ENCODE results near the gene IL5RA. TPM values are rescaled to one million over a fixed set of nuclear protein-coding genes. Genes with fewer than 3 reads are reported as not detected.

The IL5RA gene
- polyA plus RNA-seq (2013, experiment 1 of 2; ENCODE audit: insufficient read length) = not detected
- polyA plus RNA-seq (2013, experiment 2 of 2; ENCODE audit: insufficient read length) = not detected

GRCh38 chr3:3110299-3110630 lies at the start of gene IL5RA:
Gene IL5RA, minus strand, starts transcription at chr3:3110374. Its CDS starts 5,390 bp downstream, at chr3:3104984.
- DNase-seq = no peak

GRCh38 chr3:3157484-3157883 lies 47.3 kb upstream of the IL5RA start:
- no peak for DNase-seq

- no peak for DNase-seq
These were observed 44.9 kb upstream of the IL5RA start for GRCh38 chr3:3154879-3155610.

- DNase-seq = no peak
These were observed 41.3 kb upstream of the IL5RA start for GRCh38 chr3:3151513-3151912.

- DNase-seq = no peak
These were observed 39.4 kb upstream of the IL5RA start for GRCh38 chr3:3149560-3149959.

GRCh38 chr3:3145831-3146230 lies 35.7 kb upstream of the IL5RA start:
- DNase-seq = peak; percentile 16

- DNase-seq = no peak
These were observed 31.8 kb upstream of the IL5RA start for GRCh38 chr3:3141939-3142338.

GRCh38 chr3:3137526-3137925 lies 27.4 kb upstream of the IL5RA start:
- no peak for DNase-seq

GRCh38 chr3:3134750-3135448 lies 24.7 kb upstream of the IL5RA start:
- DNase-seq = no peak

- DNase-seq = no peak
These were observed 23.3 kb upstream of the IL5RA start for GRCh38 chr3:3133500-3133899.

GRCh38 chr3:3129579-3129978 lies 19.4 kb upstream of the IL5RA start:
- no peak for DNase-seq

- DNase-seq = peak; percentile 20
These were observed 17.3 kb upstream of the IL5RA start for GRCh38 chr3:3127432-3128010.

- DNase-seq = peak; percentile 94
These were observed 16.6 kb upstream of the IL5RA start, which contains the start of gene TRNT1 for GRCh38 chr3:3126477-3127431. Gene TRNT1, plus strand, starts transcription at chr3:3126940. Its CDS starts 2,101 bp downstream, at chr3:3129041.

GRCh38 chr3:3125977-3126376 lies 15.8 kb upstream of the IL5RA start:
- no peak for DNase-seq

GRCh38 chr3:3119393-3119851 lies 9.2 kb upstream of the IL5RA start:
- DNase-seq = peak; percentile 18

- DNase-seq = no peak
These were observed 7.5 kb upstream of the IL5RA start for GRCh38 chr3:3117651-3118050.

- DNase-seq = no peak
These were observed 3.0 kb upstream of the IL5RA start for GRCh38 chr3:3113042-3113709.

- no peak for DNase-seq
These were observed 681 bp upstream of the IL5RA start for GRCh38 chr3:3110749-3111361.

GRCh38 chr3:3109407-3110298 lies 521 bp downstream of the IL5RA start:
- no peak for DNase-seq

- no peak for DNase-seq
These were observed 2.3 kb downstream of the IL5RA start for GRCh38 chr3:3107858-3108257.
